Prostate gland (tissue), 2 donors: ENCODE results near the gene BIN1. TPM values are rescaled to one million over a fixed set of nuclear protein-coding genes. Genes with fewer than 3 reads are reported as not detected.

Source experiments
- DNase-seq: peaks from one replicate; pipeline ENCODE4 v3.0.0-alpha.2; 2019; ENCODE audit warnings: low spot score
- H3K27ac ChIP-seq, 2 donors: fragments of 200-600 bp; sonication (generic); 2 replicates each; pipeline ENCODE4 v1.5.1; 2017 to 2019
- H3K27me3 ChIP-seq: fragments of 200-600 bp; sonication (generic); replicated peaks from 2 replicates; pipeline ENCODE4 v1.5.1; 2019; ENCODE audit not compliant: insufficient read depth
- H3K36me3 ChIP-seq, 2 donors: fragments of 200-600 bp; sonication (generic); 1 replicate in 1 of 2; 2 replicates in 1 of 2; pipeline versions ENCODE4 v1.5.1 to v1.8.1; 2017 to 2019
- H3K4me1 ChIP-seq: fragments of 200-600 bp; sonication (generic); replicated peaks from 2 replicates; pipeline ENCODE4 v1.5.1; 2019
- H3K4me3 ChIP-seq, 2 donors: fragments of 200-600 bp; sonication (generic); 2 replicates each; pipeline ENCODE4 v1.5.1; 2017 to 2019
- H3K9me3 ChIP-seq: fragments of 200-600 bp; sonication (generic); 2 replicates; pipeline ENCODE4 v1.5.1; 2017
- CTCF ChIP-seq, 4 experiments: fragments of 200-600 bp in 2 of 4; fragments of 450-650 bp in 2 of 4; sonication (generic) in 2 of 4; IDR thresholded peaks; 1 replicate in 3 of 4; 2 replicates in 1 of 4; pipeline ENCODE4 v1.5.1; 2016 to 2019; ENCODE audit warnings: antibody characterized with exemption in 4 of 4, mild to moderate bottlenecking in 2 of 4, moderate library complexity in 2 of 4
- POLR2A ChIP-seq: fragments of 450-650 bp; IDR thresholded peaks from one replicate; pipeline ENCODE4 v1.6.1; 2016; ENCODE audit warnings: antibody characterized with exemption, mild to moderate bottlenecking
- POLR2AphosphoS5 ChIP-seq: sonication (generic); formaldehyde crosslinking; IDR thresholded peaks from one replicate; pipeline ENCODE4 v1.6.1; 2017; ENCODE audit warnings: antibody characterized with exemption
- WGBS: methylation state at CpG from one replicate; pipeline ENCODE4 v1.1.5; 2018; 5-methylcytosine and 5-hydroxymethylcytosine counted together
- intact Hi-C: fragments of 100-400 bp; cut with DNase I; formaldehyde crosslinking; loops from one replicate; pipeline ENCODE4 v1.14.2; 2022
- total RNA-seq, 2 donors: library from RNA; depleted of rRNA; stranded (reverse); fragments of >200 nt; gene quantifications; one replicate each; pipeline ENCODE4 v1.1.0, GENCODE V29; 2016

The BIN1 gene
- total RNA-seq, 2 donors from 2014 or later: 65.6 to 70.1 TPM

DNA sequence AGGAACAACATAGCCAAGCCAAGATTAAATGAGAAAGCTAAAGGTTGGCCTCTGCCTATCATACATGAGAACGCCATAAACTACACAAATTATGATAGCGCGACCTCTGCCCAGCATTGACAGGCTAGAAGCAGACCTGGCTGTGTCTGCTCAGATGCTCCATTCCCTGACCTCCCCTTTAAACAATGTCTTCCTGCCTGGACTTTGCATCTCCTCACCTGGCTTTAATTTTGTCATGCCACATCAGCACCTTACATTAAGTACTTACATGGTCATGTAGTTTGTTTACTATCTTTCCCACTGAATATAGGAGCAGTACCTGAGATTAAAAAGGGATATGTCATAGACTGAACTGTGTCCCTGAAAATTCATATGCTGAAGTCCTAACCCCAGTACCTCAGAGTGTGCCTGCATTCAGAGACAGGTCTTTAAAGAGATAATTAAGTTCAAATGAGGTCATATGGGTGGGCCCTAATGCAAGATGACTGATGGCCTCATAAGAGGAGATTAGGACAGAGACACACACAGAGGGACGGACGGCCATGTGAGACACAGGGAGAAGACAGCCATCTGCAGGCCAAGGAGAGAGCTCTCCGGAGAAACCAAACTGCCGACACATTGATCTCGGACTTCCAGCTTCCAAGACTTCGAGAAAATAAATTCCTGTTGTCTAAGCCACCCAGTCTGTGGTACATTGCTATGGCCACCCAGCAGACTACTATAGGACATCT lies 103.7 kb downstream of the BIN1 start:
- Histone ChIP-seq H3K4me1 (no peaks in the 10 kb centered on the region), H3K27me3 (peaks cover 2% of the 10 kb centered on the region), H3K36me3 (no peaks in the 10 kb centered on the region), H3K9me3 (no peaks in the 10 kb centered on the region), H3K4me3 (no peak overlapping the region), H3K27ac (no peak overlapping the region)
- 82% methylated on average over 9 of the region's 9 CpGs for WGBS
- TF ChIP-seq POLR2AphosphoS5 (no peak), POLR2A (no peak), CTCF (IDR thresholded peaks at IDR 0.05) (no peak)
- no peak for DNase-seq
- intact Hi-C loops: no loop called here

GRCh38 chr2:127001751-127002150 lies 105.2 kb downstream of the BIN1 start:
- DNase-seq: no peak
- Histone ChIP-seq H3K27me3 (peaks cover 2% of the 10 kb centered on the region), H3K36me3 (no peaks in the 10 kb centered on the region), H3K4me1 (no peaks in the 10 kb centered on the region), H3K9me3 (no peaks in the 10 kb centered on the region), H3K27ac (no peak overlapping the region), H3K4me3 (no peak overlapping the region)
- TF ChIP-seq POLR2A: no peak
- TF ChIP-seq CTCF (IDR thresholded peaks at IDR 0.05): no peak
- no peak for TF ChIP-seq POLR2AphosphoS5
- WGBS: 63% methylated on average over 5 of the region's 5 CpGs
- intact Hi-C loops: no loop called here

DNA sequence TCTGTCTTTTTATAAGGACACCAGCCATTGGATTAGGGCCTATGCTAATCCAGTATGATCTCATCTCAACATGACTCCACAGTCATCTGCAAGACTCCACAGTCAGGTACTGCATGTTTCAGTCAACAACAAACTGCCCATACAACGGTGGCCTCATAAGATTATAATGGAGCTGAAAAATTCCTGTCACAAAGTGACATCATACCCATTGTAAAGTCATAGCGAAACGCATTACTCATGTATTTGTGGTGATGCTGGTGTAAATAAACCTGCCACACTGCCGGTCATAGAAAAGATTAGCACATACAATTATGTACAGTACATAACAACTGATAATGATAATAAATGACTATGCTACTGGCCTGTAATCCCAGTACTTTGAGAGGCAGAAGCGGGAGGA lies 106.0 kb downstream of the BIN1 start:
- Histone ChIP-seq H3K4me3 (no peak overlapping the region), H3K36me3 (no peaks in the 10 kb centered on the region), H3K9me3 (no peaks in the 10 kb centered on the region), H3K27me3 (peaks cover 2% of the 10 kb centered on the region), H3K27ac (no peak overlapping the region), H3K4me1 (no peaks in the 10 kb centered on the region)
- intact Hi-C loops: no loop called here
- WGBS: 85% methylated on average over 5 of the region's 5 CpGs
- TF ChIP-seq CTCF (IDR thresholded peaks at IDR 0.05) (no peak), POLR2AphosphoS5 (no peak), POLR2A (no peak)
- no peak for DNase-seq

GRCh38 chr2:127000194-127000593 lies 106.8 kb downstream of the BIN1 start:
- Histone ChIP-seq H3K4me3 (no peak overlapping the region), H3K27me3 (peaks cover 2% of the 10 kb centered on the region), H3K36me3 (no peaks in the 10 kb centered on the region), H3K4me1 (no peaks in the 10 kb centered on the region), H3K9me3 (no peaks in the 10 kb centered on the region), H3K27ac (no peak overlapping the region)
- TF ChIP-seq CTCF (IDR thresholded peaks at IDR 0.05): no peak
- TF ChIP-seq POLR2AphosphoS5: no peak
- TF ChIP-seq POLR2A: no peak
- intact Hi-C loops: no loop called here
- WGBS: 79% methylated on average over 3 of the region's 3 CpGs
- no peak for DNase-seq

- H3K27me3 ChIP-seq: peaks cover 2% of the 10 kb centered on the region
- 78% methylated on average over 5 of the region's 5 CpGs for WGBS
- DNase-seq: no peak
- intact Hi-C loops: no loop called here
- H3K4me3 ChIP-seq: no peak overlapping the region
- TF ChIP-seq POLR2A: no peak
- TF ChIP-seq POLR2AphosphoS5: no peak
- TF ChIP-seq CTCF (IDR thresholded peaks at IDR 0.05): no peak
- no peaks in the 10 kb centered on the region for H3K9me3 ChIP-seq
- H3K27ac ChIP-seq: no peak overlapping the region
- H3K4me1 ChIP-seq: no peaks in the 10 kb centered on the region
- H3K36me3 ChIP-seq: no peaks in the 10 kb centered on the region
Observed at GRCh38 chr2:126999106-126999756, 107.7 kb downstream of the BIN1 start.
